Measurements from ENCODE around the gene RNASEH2C. TPM values are rescaled to one million over a fixed set of nuclear protein-coding genes. Genes with fewer than 3 reads are reported as not detected.
"Not testable (repeated sequence)": the region's sequence is repeated elsewhere in the genome, so short reads cannot be mapped to it uniquely, and the experiment has no call there.

Gene RNASEH2C
- total RNA-seq, 4 donors from 2014 or later = 48.8 to 135 (median 118) TPM

DNA sequence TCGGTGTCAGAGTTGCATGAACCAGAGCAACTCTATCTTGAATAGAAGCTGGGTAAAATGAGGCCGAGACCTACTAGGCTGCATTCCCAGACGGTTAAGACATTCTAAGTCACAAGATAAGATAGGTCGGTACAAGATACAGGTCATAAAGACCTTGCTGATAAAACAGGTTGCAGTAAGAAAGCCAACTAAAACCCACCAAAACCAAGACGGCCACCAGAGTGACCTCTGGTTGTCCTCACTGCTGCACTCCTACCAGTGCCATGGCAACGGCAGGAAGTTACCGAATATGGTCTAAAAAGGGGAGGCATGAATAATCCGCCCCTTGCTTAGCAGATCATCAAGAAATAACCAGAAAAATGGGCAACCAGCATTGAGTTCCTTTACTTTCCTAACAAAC, 10.9 kb downstream of the RNASEH2C start:
- Histone ChIP-seq H3K36me3 (peaks cover 14 to 17% of the 10 kb centered on the region in 2 donors), H3K4me1 (peaks cover 6 to 9% of the 10 kb centered on the region in 2 donors), H3K27ac (no peak overlapping the region), H3K4me3 (replicated peaks in 1 of 3) (no peak overlapping the region), H3K9me3 (no peaks in the 10 kb centered on the region), H3K27me3 (no peaks in the 10 kb centered on the region)
- intact Hi-C loops (cut with DNase I) = loop anchor here (5.0 to 10.0 kb wide), 2 partner anchors 73 to 275 kb away; partner anchors contain the start of gene AP5B1
- TF ChIP-seq, protein P1, sequence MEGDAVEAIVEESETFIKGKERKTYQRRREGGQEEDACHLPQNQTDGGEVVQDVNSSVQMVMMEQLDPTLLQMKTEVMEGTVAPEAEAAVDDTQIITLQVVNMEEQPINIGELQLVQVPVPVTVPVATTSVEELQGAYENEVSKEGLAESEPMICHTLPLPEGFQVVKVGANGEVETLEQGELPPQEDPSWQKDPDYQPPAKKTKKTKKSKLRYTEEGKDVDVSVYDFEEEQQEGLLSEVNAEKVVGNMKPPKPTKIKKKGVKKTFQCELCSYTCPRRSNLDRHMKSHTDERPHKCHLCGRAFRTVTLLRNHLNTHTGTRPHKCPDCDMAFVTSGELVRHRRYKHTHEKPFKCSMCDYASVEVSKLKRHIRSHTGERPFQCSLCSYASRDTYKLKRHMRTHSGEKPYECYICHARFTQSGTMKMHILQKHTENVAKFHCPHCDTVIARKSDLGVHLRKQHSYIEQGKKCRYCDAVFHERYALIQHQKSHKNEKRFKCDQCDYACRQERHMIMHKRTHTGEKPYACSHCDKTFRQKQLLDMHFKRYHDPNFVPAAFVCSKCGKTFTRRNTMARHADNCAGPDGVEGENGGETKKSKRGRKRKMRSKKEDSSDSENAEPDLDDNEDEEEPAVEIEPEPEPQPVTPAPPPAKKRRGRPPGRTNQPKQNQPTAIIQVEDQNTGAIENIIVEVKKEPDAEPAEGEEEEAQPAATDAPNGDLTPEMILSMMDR (IDR thresholded peaks at IDR 0.05) = no peak
- no peak for TF ChIP-seq POLR2A (IDR thresholded peaks at IDR 0.05)
- DNase-seq = no peak
- WGBS, 2 donors = 71 to 74% methylated on average over 8 of the region's 8 CpGs

DNA sequence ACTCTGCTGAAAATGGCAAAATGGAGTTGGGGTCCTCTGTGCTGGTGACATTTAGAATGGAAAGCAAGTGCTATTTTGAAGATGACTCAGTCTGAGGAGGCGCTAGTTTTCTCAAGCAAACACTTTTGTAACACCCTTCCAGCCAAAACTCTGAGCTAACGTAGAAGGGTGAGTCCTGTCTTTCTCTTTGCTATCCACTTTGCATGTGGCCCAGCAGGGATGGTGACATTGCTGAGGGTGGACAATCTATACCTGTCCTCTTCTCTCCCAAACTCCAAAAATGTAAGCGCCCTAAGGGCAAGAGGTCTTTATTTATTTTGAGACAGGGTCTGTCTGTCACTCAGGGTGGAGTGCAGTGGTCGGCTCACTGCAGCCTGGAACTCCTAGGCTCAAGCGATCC, 12.1 kb downstream of the RNASEH2C start:
- intact Hi-C loops (cut with DNase I) = no loop called here
- Histone ChIP-seq H3K27ac (no peak overlapping the region), H3K4me1 (peaks cover 6 to 9% of the 10 kb centered on the region in 2 donors), H3K9me3 (no peaks in the 10 kb centered on the region), H3K4me3 (replicated peaks in 1 of 3) (no peak overlapping the region), H3K27me3 (no peaks in the 10 kb centered on the region), H3K36me3 (peaks cover 2 to 5% of the 10 kb centered on the region in 2 donors)
- no peak for DNase-seq
- 85 to 91% methylated on average over 5 of the region's 5 CpGs for WGBS, 2 donors
- TF ChIP-seq, protein P1 (IDR thresholded peaks at IDR 0.05) = no peak
- TF ChIP-seq POLR2A (IDR thresholded peaks at IDR 0.05) = no peak

DNA sequence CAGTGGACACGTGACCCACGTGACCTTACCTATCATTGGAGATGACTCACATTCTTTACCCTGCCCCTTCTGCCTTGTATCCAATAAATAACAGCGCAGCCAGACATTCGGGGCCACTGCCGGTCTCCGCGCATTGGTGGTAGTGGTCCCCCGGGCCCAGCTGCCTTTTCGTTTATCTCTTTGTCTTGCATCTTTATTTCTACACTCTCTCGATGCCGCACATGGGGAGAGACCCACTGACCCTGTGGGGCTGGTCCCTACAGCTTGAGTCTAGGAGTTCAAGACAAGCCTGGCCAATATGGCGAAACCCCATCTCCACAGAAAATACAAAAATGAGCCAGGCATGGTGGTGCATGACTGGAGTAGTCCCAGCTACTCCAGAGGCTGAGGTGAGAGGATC, 13.6 kb downstream of the RNASEH2C start:
- H3K36me3 ChIP-seq; DNase-seq; H3K27ac ChIP-seq; H3K4me1 ChIP-seq; intact Hi-C loops (cut with DNase I); H3K4me3 ChIP-seq (replicated peaks in 1 of 3); H3K27me3 ChIP-seq; H3K9me3 ChIP-seq: not testable (repeated sequence)
- 94 to 95% methylated on average over 10 to 12 of the region's 12 CpGs for WGBS, 2 donors

DNA sequence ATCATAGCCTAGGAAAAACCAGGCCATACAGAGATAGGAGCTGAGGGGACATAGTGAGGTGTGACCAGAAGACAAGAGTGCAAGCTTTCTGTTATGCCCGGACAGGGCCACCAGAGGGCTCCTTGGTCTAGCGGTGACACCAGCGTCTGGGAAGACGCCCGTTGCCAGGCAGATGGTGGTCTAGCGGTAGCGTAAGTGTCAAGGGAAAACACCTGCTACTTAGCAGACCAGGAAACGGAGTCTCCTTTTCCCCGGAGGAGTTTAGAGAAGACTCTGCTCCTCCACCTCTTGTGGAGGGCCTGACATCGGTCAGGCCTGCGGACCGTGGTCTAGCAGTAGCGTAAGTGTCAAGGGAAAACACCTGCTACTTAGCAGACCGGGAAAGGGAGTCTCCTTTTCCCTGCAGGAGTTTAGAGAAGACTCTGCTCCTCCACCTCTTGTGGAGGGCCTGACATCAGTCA, 14.3 kb downstream of the RNASEH2C start:
- TF ChIP-seq, protein P1 (IDR thresholded peaks at IDR 0.05) = peak; percentile 63 to 84 (median 79)
- H3K4me1 ChIP-seq; H3K36me3 ChIP-seq; intact Hi-C loops (cut with DNase I); H3K9me3 ChIP-seq; H3K27me3 ChIP-seq; H3K4me3 ChIP-seq (replicated peaks in 1 of 3): not testable (repeated sequence)
- H3K27ac ChIP-seq = peak overlapping the region in 1 of 3 donors; percentile 27
- WGBS, 2 donors = 5 to 9% methylated on average over 14 of the region's 14 CpGs
- DNase-seq = peak; percentile 77 to 81

DNA sequence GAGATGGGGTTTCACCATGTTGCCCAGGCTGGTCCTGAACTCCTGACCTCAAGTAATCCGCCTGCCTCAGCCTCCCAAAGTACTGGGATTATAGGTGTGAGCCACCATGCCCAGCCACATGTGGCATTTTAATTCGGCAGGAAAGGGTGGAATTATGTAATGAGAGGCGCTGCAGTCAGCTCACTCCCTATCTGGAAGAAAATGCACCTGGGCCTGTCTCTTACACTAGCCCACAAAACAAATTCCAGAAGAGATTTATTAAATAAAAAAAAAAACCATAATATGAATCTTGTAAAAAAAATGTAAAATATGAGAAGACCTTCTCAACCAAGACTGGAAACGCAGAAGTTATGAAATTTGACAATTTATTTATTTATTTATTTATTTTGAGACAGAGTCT, 16.8 kb downstream of the RNASEH2C start:
- H3K9me3 ChIP-seq = no peaks in the 10 kb centered on the region
- H3K4me1 ChIP-seq = no peaks in the 10 kb centered on the region
- no peaks in the 10 kb centered on the region for H3K36me3 ChIP-seq
- no peak for TF ChIP-seq POLR2A (IDR thresholded peaks at IDR 0.05)
- TF ChIP-seq, protein P1 (IDR thresholded peaks at IDR 0.05) = no peak
- H3K4me3 ChIP-seq (replicated peaks in 1 of 3) = no peak overlapping the region
- no peaks in the 10 kb centered on the region for H3K27me3 ChIP-seq
- WGBS, 2 donors = 78 to 80% methylated on average over 4 of the region's 4 CpGs
- no peak overlapping the region for H3K27ac ChIP-seq
- DNase-seq = no peak
- intact Hi-C loops (cut with DNase I) = no loop called here

DNA sequence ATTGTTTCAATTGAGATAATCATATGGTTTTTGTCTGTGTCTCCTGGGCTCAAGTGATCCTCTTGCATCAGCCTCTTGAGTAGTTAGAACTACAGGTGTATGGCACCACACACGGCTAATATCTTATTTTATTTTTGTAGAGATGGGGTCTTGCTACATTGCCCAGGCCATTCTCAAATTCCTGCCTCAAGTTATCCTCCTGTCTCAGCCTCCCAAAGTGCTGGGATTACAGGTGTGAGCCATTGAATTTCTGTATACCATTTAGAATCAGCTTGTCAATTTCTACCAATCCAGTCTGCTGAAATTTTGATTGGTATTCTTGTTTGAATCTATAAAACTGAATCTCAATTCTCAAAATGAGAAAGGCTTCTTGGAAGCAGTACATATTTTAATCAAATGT, 18.9 kb downstream of the RNASEH2C start:
- H3K9me3 ChIP-seq = no peaks in the 10 kb centered on the region
- no peak overlapping the region for H3K27ac ChIP-seq
- 66 to 78% methylated on average over 1 of the region's 1 CpG for WGBS, 2 donors
- no peaks in the 10 kb centered on the region for H3K27me3 ChIP-seq
- DNase-seq = no peak
- no peaks in the 10 kb centered on the region for H3K4me1 ChIP-seq
- TF ChIP-seq, protein P1 (IDR thresholded peaks at IDR 0.05) = no peak
- TF ChIP-seq POLR2A (IDR thresholded peaks at IDR 0.05) = no peak
- no peak overlapping the region for H3K4me3 ChIP-seq (replicated peaks in 1 of 3)
- intact Hi-C loops (cut with DNase I) = no loop called here
- no peaks in the 10 kb centered on the region for H3K36me3 ChIP-seq

Data from thyroid gland (tissue), 4 donors.